Omental fat pad (tissue), 4 donors: ENCODE measurements around the gene BLOC1S4. TPM values are rescaled to one million over a fixed set of nuclear protein-coding genes. Genes with fewer than 3 reads are reported as not detected.

ENCODE experiments used
- ATAC-seq: fragments of 150-250 bp; one replicate; pipeline ENCODE4 v1.9.1; 2016; ENCODE audit warnings: mild to moderate bottlenecking, moderate library complexity; ENCODE audit not compliant: low FRiP score
- DNase-seq: peaks from one replicate; pipeline ENCODE4 v3.0.0-alpha.2; 2019; ENCODE audit warnings: low spot score
- CTCF ChIP-seq, 3 donors: fragments of 450-650 bp; IDR thresholded peaks; one replicate each; pipeline ENCODE4 v1.5.1; 2016 to 2017; ENCODE audit warnings: antibody characterized with exemption in 3 of 3, mild to moderate bottlenecking in 3 of 3, moderate library complexity in 2 of 3
- total RNA-seq, 4 donors: library from RNA; depleted of rRNA; stranded (reverse); fragments of >200 nt; gene quantifications; one replicate each; pipeline ENCODE4 v1.1.0, GENCODE V29; 2016

Gene BLOC1S4
- total RNA-seq, 4 donors from 2014 or later, result 12.3 to 23.3 (median 13.9) TPM

DNA sequence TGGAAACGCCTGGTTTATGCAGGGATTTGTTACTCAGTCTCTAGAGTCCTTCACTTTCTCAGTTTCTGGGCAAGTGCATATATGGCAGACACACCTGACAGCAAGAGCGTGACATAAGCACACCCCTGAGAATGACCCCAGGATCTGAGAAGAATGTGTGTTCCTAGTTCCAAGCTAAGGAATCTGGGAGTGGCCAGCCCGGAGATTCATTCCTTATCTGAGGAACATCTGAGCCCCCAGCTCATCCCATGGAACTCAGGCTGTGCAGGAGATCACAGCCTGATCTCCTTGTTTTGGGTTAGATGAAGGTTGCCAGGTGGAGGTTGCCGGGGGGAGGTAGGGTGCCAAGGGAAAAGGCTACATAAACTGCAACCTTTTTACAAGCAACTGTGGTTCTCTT, 42.8 kb downstream of the BLOC1S4 start:
- TF ChIP-seq CTCF (IDR thresholded peaks at IDR 0.05), result no peak
- no peak for ATAC-seq
- no peak for DNase-seq

- ATAC-seq (peak; percentile 37), DNase-seq (no peak)
Measured at GRCh38 chr4:6760865-6761264, 44.9 kb downstream of the BLOC1S4 start.

GRCh38 chr4:6761649-6762615, 46.0 kb downstream of the BLOC1S4 start:
- no peak for TF ChIP-seq CTCF (IDR thresholded peaks at IDR 0.05)
- ATAC-seq (no peak), DNase-seq (no peak)

More at GRCh38 chr4:6760865-6761264, 44.9 kb downstream of the BLOC1S4 start:
- no peak for TF ChIP-seq CTCF (IDR thresholded peaks at IDR 0.05)

- ATAC-seq (no peak), DNase-seq (no peak)
- no peak for TF ChIP-seq CTCF (IDR thresholded peaks at IDR 0.05)
Measured at GRCh38 chr4:6763330-6763851, 47.4 kb downstream of the BLOC1S4 start.

DNA sequence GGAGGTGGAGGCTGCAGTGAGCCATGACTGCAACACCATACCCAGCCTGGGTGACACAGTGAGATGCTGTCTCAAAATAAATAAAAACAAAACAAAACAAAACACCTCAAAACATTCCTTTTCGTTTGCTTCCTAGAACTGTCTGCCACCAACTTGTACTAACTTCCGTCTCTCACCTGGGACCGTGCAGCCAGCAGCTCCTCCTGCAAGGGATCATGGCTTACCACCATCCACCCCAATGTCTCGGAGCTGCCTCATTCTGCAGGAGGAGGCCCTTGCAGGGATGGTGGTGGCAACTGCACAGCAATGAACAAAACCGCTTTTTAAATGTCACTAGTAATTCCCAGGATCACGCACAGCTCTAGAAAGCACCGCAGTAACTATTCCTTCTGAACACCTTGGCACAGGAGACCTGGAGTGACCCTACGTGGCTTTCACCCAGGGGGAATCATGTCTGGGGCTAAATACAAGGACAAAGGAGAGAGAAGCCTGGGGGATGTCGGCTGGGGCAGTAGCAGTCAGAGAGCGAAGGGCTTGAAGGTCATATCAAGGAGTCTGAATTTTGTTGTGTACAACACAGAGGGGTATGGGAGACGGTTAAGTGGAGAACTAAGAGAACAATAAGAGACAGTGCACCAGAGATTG, 49.1 kb downstream of the BLOC1S4 start:
- no peak for TF ChIP-seq CTCF (IDR thresholded peaks at IDR 0.05)
- ATAC-seq (no peak), DNase-seq (no peak)

DNA sequence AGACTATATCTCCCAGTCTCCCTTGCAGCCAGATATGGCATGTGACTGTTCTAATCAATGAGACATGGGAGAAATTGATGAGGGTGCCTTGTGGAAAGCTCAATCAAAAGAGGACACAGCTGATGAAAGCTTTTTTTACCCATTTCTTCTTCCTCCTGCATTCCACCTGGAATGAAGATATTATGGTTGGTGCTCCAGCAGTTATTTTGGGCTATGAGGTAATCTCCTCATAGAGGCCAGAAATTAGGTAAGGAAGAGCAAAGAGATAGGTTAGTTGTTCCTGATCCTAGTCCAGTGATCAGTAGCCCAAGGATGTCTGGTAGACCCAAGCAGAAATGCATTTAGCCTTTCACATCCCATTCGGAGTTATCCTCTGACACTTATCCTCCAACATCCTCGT, 49.7 kb downstream of the BLOC1S4 start:
- ATAC-seq, result no peak
- TF ChIP-seq CTCF (IDR thresholded peaks at IDR 0.05), result no peak
- DNase-seq, result no peak

Other genes with a start within 250 kb of the BLOC1S4 start
- 1 to 10 TPM in 1 of 4 donors, under 1 TPM in 3; 0.38 to 1.7 (median 0.68) TPM for gene PPP2R2C, start 243.6 kb upstream of the BLOC1S4 start, total RNA-seq
- gene MAN2B2, start 141.0 kb upstream of the BLOC1S4 start, total RNA-seq, result 10 to 100 TPM; 21.2 to 33.3 (median 27.2) TPM
- 100 to 1,000 TPM; 125 to 149 (median 140) TPM for gene MRFAP1, start 75.5 kb upstream of the BLOC1S4 start, total RNA-seq
- 10 to 100 TPM in 1 of 4 donors, 1 to 10 TPM in 1, under 1 TPM in 1, not detected in 1; 0.60 to 10.9 (median 1.1) TPM for gene S100P, start 22.3 kb upstream of the BLOC1S4 start, total RNA-seq
- gene MRFAP1L1, start 6.3 kb upstream of the BLOC1S4 start, total RNA-seq, result 10 to 100 TPM; 42.7 to 56.3 (median 45.9) TPM
- 10 to 100 TPM; 26.4 to 29.8 (median 27.0) TPM for gene KIAA0232, start 66.6 kb downstream of the BLOC1S4 start, total RNA-seq
- gene TBC1D14, start 193.7 kb downstream of the BLOC1S4 start, total RNA-seq, result 10 to 100 TPM; 38.0 to 58.2 (median 56.8) TPM